Measurements from ENCODE around the gene CORIN. TPM values are rescaled to one million over a fixed set of nuclear protein-coding genes. Genes with fewer than 3 reads are reported as not detected.

CORIN gene
- total RNA-seq, 1 experiment from 2014 or later, result 0.07 TPM

DNA sequence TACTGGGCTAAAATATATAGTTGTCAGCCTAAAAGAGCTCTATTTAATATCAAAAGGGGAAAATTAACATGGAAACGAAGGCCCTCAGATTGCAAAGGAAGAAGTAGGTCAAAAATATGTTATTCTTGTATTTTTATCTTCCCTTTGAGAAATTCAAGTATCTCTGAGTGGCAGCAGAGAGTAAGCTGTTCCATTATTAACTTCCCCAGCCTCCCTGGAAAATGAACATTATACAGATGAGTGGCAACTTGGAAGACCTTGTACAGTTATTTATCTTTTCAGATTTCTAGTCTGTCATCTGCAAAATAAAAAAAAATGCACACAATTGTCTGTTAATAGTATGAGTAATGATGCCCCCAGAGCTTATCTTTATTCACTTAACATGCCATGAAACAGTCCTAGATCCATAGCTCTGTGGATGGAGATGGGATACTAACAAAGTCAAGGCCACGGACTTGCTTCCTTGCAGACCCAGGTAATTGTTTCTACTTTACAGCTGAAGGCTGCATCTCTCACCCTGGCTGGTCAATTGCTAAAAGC is 93.0 kb downstream of the CORIN start:
- Mint-ChIP-seq H3K4me3 (ENCODE audit: low read depth, unreplicated experiment) (no peak overlapping the region), H3K4me1 (ENCODE audit: low read depth, unreplicated experiment) (peaks cover 8% of the 10 kb centered on the region), H3K27me3 (ENCODE audit: unreplicated experiment) (no peaks in the 10 kb centered on the region), H3K9me3 (ENCODE audit: low read depth, unreplicated experiment) (peaks cover 3% of the 10 kb centered on the region), H3K36me3 (ENCODE audit: insufficient read depth, unreplicated experiment) (no peaks in the 10 kb centered on the region), H3K27ac (ENCODE audit: unreplicated experiment) (no peak overlapping the region)
- BruUV-seq (replicated peaks), result no TSS peak
- intact Hi-C loops (cut with micrococcal nuclease; ENCODE audit: unreplicated experiment), result no loop called here
- CTCF ChIA-PET, result interaction anchor here (0.5 kb wide), 1 partner anchor 44 kb away, joined by 3 read pairs; no protein-coding TSS in a partner anchor
- TF ChIP-seq, protein P1, sequence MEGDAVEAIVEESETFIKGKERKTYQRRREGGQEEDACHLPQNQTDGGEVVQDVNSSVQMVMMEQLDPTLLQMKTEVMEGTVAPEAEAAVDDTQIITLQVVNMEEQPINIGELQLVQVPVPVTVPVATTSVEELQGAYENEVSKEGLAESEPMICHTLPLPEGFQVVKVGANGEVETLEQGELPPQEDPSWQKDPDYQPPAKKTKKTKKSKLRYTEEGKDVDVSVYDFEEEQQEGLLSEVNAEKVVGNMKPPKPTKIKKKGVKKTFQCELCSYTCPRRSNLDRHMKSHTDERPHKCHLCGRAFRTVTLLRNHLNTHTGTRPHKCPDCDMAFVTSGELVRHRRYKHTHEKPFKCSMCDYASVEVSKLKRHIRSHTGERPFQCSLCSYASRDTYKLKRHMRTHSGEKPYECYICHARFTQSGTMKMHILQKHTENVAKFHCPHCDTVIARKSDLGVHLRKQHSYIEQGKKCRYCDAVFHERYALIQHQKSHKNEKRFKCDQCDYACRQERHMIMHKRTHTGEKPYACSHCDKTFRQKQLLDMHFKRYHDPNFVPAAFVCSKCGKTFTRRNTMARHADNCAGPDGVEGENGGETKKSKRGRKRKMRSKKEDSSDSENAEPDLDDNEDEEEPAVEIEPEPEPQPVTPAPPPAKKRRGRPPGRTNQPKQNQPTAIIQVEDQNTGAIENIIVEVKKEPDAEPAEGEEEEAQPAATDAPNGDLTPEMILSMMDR (IDR thresholded peaks at IDR 0.05; ENCODE audit: unreplicated experiment), result no peak
- DNase-seq, result no peak

DNA sequence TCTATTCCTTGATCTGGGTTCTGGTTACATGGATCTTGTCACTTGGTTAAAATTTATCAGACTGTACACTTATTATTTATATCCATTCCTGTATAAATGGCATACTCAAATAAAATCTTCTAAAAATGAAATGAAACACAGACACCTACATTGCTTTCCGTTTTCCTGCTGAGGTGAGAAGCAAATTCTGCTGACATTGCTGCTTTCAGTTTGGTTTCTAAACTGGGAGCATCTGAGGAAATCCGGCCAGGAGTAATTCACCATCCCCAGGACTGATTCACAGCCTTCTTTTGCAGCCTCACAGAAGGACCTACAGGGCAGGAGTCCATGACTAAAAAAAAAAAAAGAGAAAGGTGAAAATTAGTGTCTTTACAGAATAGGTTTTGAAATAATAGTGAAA is 93.6 kb downstream of the CORIN start:
- TF ChIP-seq, protein P1 (IDR thresholded peaks at IDR 0.05; ENCODE audit: unreplicated experiment), result no peak
- DNase-seq, result peak; percentile 6
- Mint-ChIP-seq H3K36me3 (ENCODE audit: insufficient read depth, unreplicated experiment) (no peaks in the 10 kb centered on the region), H3K4me3 (ENCODE audit: low read depth, unreplicated experiment) (peak overlapping the region; percentile 66), H3K27ac (ENCODE audit: unreplicated experiment) (no peak overlapping the region), H3K9me3 (ENCODE audit: low read depth, unreplicated experiment) (peaks cover 3% of the 10 kb centered on the region), H3K4me1 (ENCODE audit: low read depth, unreplicated experiment) (peaks cover 8% of the 10 kb centered on the region), H3K27me3 (ENCODE audit: unreplicated experiment) (no peaks in the 10 kb centered on the region)
- BruUV-seq (replicated peaks), result no TSS peak
- intact Hi-C loops (cut with micrococcal nuclease; ENCODE audit: unreplicated experiment), result no loop called here
- CTCF ChIA-PET, result interaction anchor here (0.5 kb wide), 1 partner anchor 45 kb away, joined by 3 read pairs; no protein-coding TSS in a partner anchor

- CTCF ChIA-PET, result no interaction called here
- Mint-ChIP-seq H3K4me3 (ENCODE audit: low read depth, unreplicated experiment) (no peak overlapping the region), H3K27ac (ENCODE audit: unreplicated experiment) (no peak overlapping the region), H3K9me3 (ENCODE audit: low read depth, unreplicated experiment) (peaks cover 3% of the 10 kb centered on the region), H3K27me3 (ENCODE audit: unreplicated experiment) (no peaks in the 10 kb centered on the region), H3K36me3 (ENCODE audit: insufficient read depth, unreplicated experiment) (no peaks in the 10 kb centered on the region), H3K4me1 (ENCODE audit: low read depth, unreplicated experiment) (peaks cover 8% of the 10 kb centered on the region)
- intact Hi-C loops (cut with micrococcal nuclease; ENCODE audit: unreplicated experiment), result no loop called here
- TF ChIP-seq, protein P1 (IDR thresholded peaks at IDR 0.05; ENCODE audit: unreplicated experiment), result no peak
- DNase-seq, result no peak
- BruUV-seq (replicated peaks), result no TSS peak
Observed at GRCh38 chr4:47741200-47741599, 96.7 kb downstream of the CORIN start.

DNA sequence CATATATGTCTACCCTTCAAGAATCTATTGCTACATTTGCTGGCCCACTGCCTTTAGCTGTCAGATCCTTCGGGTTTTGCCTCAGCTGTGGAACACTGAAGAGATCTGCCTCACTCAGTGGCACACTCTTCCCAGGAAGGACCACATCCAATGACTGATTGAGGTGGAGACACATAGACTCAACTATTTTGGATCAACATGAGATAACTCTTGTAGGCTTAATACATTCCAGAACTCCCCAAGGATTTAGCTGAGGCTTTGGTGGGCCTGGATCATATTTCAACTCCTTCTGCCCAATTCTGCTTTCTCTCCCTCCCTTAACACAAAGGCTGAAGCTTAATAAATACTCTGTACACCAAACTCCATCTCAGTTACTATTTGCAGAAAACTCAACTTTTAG is 100.5 kb downstream of the CORIN start:
- intact Hi-C loops (cut with micrococcal nuclease; ENCODE audit: unreplicated experiment), result no loop called here
- TF ChIP-seq, protein P1 (IDR thresholded peaks at IDR 0.05; ENCODE audit: unreplicated experiment), result no peak
- Mint-ChIP-seq H3K27me3 (ENCODE audit: unreplicated experiment) (no peaks in the 10 kb centered on the region), H3K27ac (ENCODE audit: unreplicated experiment) (no peak overlapping the region), H3K36me3 (ENCODE audit: insufficient read depth, unreplicated experiment) (no peaks in the 10 kb centered on the region), H3K9me3 (ENCODE audit: low read depth, unreplicated experiment) (no peaks in the 10 kb centered on the region), H3K4me1 (ENCODE audit: low read depth, unreplicated experiment) (no peaks in the 10 kb centered on the region), H3K4me3 (ENCODE audit: low read depth, unreplicated experiment) (no peak overlapping the region)
- CTCF ChIA-PET, result no interaction called here
- no peak for DNase-seq
- no TSS peak for BruUV-seq (replicated peaks)
